ENCODE results near the gene ADGRL1. TPM values are rescaled to one million over a fixed set of nuclear protein-coding genes. Genes with fewer than 3 reads are reported as not detected.

Gene ADGRL1
- total and polyA plus RNA-seq, 2 donors (not counting 1 experiment from before 2014, with no cell fraction given): 1.7 to 3.5 TPM

GRCh38 chr19:14168993-14169392 is 37.0 kb downstream of the ADGRL1 start:
- no peak overlapping the region for H3K27ac ChIP-seq (ENCODE audit: insufficient read depth, low read length)
- no peaks in the 10 kb centered on the region for H3K79me2 ChIP-seq (ENCODE audit: control insufficient read depth, insufficient read depth, low read length)
- TF ChIP-seq CTCF (conservative IDR thresholded peaks at IDR 0.05 in 1 of 2, IDR thresholded peaks at IDR 0.05 in 1 of 2; ENCODE audit: low read depth in 1 of 2, low read length in 2 of 2): no peak
- TF ChIP-seq EZH2 (IDR thresholded peaks at IDR 0.05; ENCODE audit: low read length, missing control alignments): no peak

GRCh38 chr19:14168259-14168972 is 37.6 kb downstream of the ADGRL1 start:
- H3K27ac ChIP-seq (ENCODE audit: insufficient read depth, low read length): no peak overlapping the region
- no peak for DNase-seq (ENCODE audit: low read depth in 2 of 2)
- H2AFZ ChIP-seq (ENCODE audit: low read length): no peak overlapping the region
- no peak overlapping the region for H3K4me2 ChIP-seq (ENCODE audit: extremely low read depth, insufficient read depth, low read length)
- H3K4me1 ChIP-seq (ENCODE audit: control insufficient read depth, extremely low read depth, insufficient read depth, low read length): no peaks in the 10 kb centered on the region
- H3K9ac ChIP-seq (ENCODE audit: insufficient read depth, low read length): no peak overlapping the region
- no peak for TF ChIP-seq CTCF (conservative IDR thresholded peaks at IDR 0.05 in 1 of 2, IDR thresholded peaks at IDR 0.05 in 1 of 2; ENCODE audit: low read depth in 1 of 2, low read length in 2 of 2)
- TF ChIP-seq EZH2 (IDR thresholded peaks at IDR 0.05; ENCODE audit: low read length, missing control alignments): no peak
- H3K4me3 ChIP-seq (replicated peaks in 1 of 4; ENCODE audit: control extremely low read depth in 1 of 4, insufficient read depth in 1 of 4, low read depth in 3 of 4, low read length in 4 of 4): no peak overlapping the region
- no peaks in the 10 kb centered on the region for H3K36me3 ChIP-seq (ENCODE audit: control insufficient read depth, insufficient read depth, low read length)
- H3K27me3 ChIP-seq (ENCODE audit: control insufficient read depth, insufficient read depth, low read length): no peaks in the 10 kb centered on the region
- no peaks in the 10 kb centered on the region for H3K9me3 ChIP-seq (ENCODE audit: control insufficient read depth, insufficient read depth, low read depth, low read length)
- H3K79me2 ChIP-seq (ENCODE audit: control insufficient read depth, insufficient read depth, low read length): no peaks in the 10 kb centered on the region
- no peaks in the 10 kb centered on the region for H4K20me1 ChIP-seq (ENCODE audit: control insufficient read depth, extremely low read depth, insufficient read depth, low read length)

More at GRCh38 chr19:14168993-14169392, 37.0 kb downstream of the ADGRL1 start:
- H3K9ac ChIP-seq (ENCODE audit: insufficient read depth, low read length): no peak overlapping the region
- H3K36me3 ChIP-seq (ENCODE audit: control insufficient read depth, insufficient read depth, low read length): no peaks in the 10 kb centered on the region
- no peaks in the 10 kb centered on the region for H4K20me1 ChIP-seq (ENCODE audit: control insufficient read depth, extremely low read depth, insufficient read depth, low read length)
- DNase-seq (ENCODE audit: low read depth in 2 of 2): no peak
- no peaks in the 10 kb centered on the region for H3K9me3 ChIP-seq (ENCODE audit: control insufficient read depth, insufficient read depth, low read depth, low read length)
- no peak overlapping the region for H3K4me3 ChIP-seq (replicated peaks in 1 of 4; ENCODE audit: control extremely low read depth in 1 of 4, insufficient read depth in 1 of 4, low read depth in 3 of 4, low read length in 4 of 4)
- H3K4me2 ChIP-seq (ENCODE audit: extremely low read depth, insufficient read depth, low read length): no peak overlapping the region
- H3K4me1 ChIP-seq (ENCODE audit: control insufficient read depth, extremely low read depth, insufficient read depth, low read length): no peaks in the 10 kb centered on the region
- no peaks in the 10 kb centered on the region for H3K27me3 ChIP-seq (ENCODE audit: control insufficient read depth, insufficient read depth, low read length)
- H2AFZ ChIP-seq (ENCODE audit: low read length): no peak overlapping the region

- H3K9me3 ChIP-seq (ENCODE audit: control insufficient read depth, insufficient read depth, low read depth, low read length): no peaks in the 10 kb centered on the region
- no peaks in the 10 kb centered on the region for H3K4me1 ChIP-seq (ENCODE audit: control insufficient read depth, extremely low read depth, insufficient read depth, low read length)
- H4K20me1 ChIP-seq (ENCODE audit: control insufficient read depth, extremely low read depth, insufficient read depth, low read length): no peaks in the 10 kb centered on the region
- H3K4me3 ChIP-seq (replicated peaks in 1 of 4; ENCODE audit: control extremely low read depth in 1 of 4, insufficient read depth in 1 of 4, low read depth in 3 of 4, low read length in 4 of 4): no peak overlapping the region
- no peak overlapping the region for H3K4me2 ChIP-seq (ENCODE audit: extremely low read depth, insufficient read depth, low read length)
- no peak overlapping the region for H3K9ac ChIP-seq (ENCODE audit: insufficient read depth, low read length)
- H3K79me2 ChIP-seq (ENCODE audit: control insufficient read depth, insufficient read depth, low read length): no peaks in the 10 kb centered on the region
- TF ChIP-seq CTCF (conservative IDR thresholded peaks at IDR 0.05 in 1 of 2, IDR thresholded peaks at IDR 0.05 in 1 of 2; ENCODE audit: low read depth in 1 of 2, low read length in 2 of 2): no peak
- no peak for TF ChIP-seq EZH2 (IDR thresholded peaks at IDR 0.05; ENCODE audit: low read length, missing control alignments)
- no peak for DNase-seq (ENCODE audit: low read depth in 2 of 2)
- no peaks in the 10 kb centered on the region for H3K27me3 ChIP-seq (ENCODE audit: control insufficient read depth, insufficient read depth, low read length)
- H3K36me3 ChIP-seq (ENCODE audit: control insufficient read depth, insufficient read depth, low read length): no peaks in the 10 kb centered on the region
- no peak overlapping the region for H2AFZ ChIP-seq (ENCODE audit: low read length)
- H3K27ac ChIP-seq (ENCODE audit: insufficient read depth, low read length): no peak overlapping the region
Observed at GRCh38 chr19:14167576-14168138, 38.3 kb downstream of the ADGRL1 start.
